Lung (tissue), 10 donors: ENCODE results near the gene SPN. TPM values are rescaled to one million over a fixed set of nuclear protein-coding genes. Genes with fewer than 3 reads are reported as not detected.
"Not testable (repeated sequence)": the region's sequence is repeated elsewhere in the genome, so short reads cannot be mapped to it uniquely, and the experiment has no call there.

Source experiments
- ATAC-seq: fragments of 200-7000 bp; cut with Tn5 transposase; one replicate; pipeline ENCODE4 v1.9.1; 2020; ENCODE audit warnings: moderate number of reproducible peaks; ENCODE audit not compliant: insufficient read depth, low FRiP score
- DNase-seq, 3 donors: peaks; one replicate each; pipeline ENCODE4 v3.0.0-alpha.2; 2013 to 2017
- H3K27ac ChIP-seq, 2 donors: one replicate each; pipeline ENCODE4 v1.5.1; 2013; ENCODE audit warnings: mild to moderate bottlenecking in 2 of 2, moderate library complexity in 2 of 2, control low read depth in 1 of 2, inconsistent platforms in 1 of 2, low read depth in 1 of 2, low read length in 1 of 2
- H3K27me3 ChIP-seq, 3 donors: one replicate each; pipeline ENCODE4 v1.5.1; 2013; ENCODE audit warnings: low read length in 2 of 3; ENCODE audit not compliant: control insufficient read depth in 3 of 3, insufficient read depth in 3 of 3
- H3K36me3 ChIP-seq, 4 donors: one replicate each; pipeline ENCODE4 v1.5.1; 2013; ENCODE audit warnings: low read length in 4 of 4, mild to moderate bottlenecking in 1 of 4, moderate library complexity in 1 of 4; ENCODE audit not compliant: control insufficient read depth in 4 of 4, insufficient read depth in 4 of 4
- H3K4me1 ChIP-seq, 5 donors: one replicate each; pipeline ENCODE4 v1.5.1; 2013; ENCODE audit warnings: low read length in 5 of 5, mild to moderate bottlenecking in 2 of 5, moderate library complexity in 1 of 5; ENCODE audit not compliant: control insufficient read depth in 5 of 5, insufficient read depth in 5 of 5
- H3K4me3 ChIP-seq: one replicate; pipeline ENCODE4 v1.5.1; 2013; ENCODE audit warnings: mild to moderate bottlenecking, control low read depth, moderate library complexity
- H3K9ac ChIP-seq, 2 donors: one replicate each; pipeline ENCODE4 v1.5.1; 2013; ENCODE audit warnings: low read length in 2 of 2, control low read depth in 1 of 2; ENCODE audit not compliant: insufficient read depth in 1 of 2
- H3K9me3 ChIP-seq, 4 donors: one replicate each; pipeline ENCODE4 v1.5.1; 2013; ENCODE audit warnings: low read length in 3 of 4, mild to moderate bottlenecking in 1 of 4, moderate library complexity in 1 of 4; ENCODE audit not compliant: control insufficient read depth in 4 of 4, insufficient read depth in 3 of 4
- WGBS, 2 donors: extraction: QIAGEN DNeasy Blood & Tissue Kit; methylation state at CpG; one replicate each; pipeline ENCODE4 v1.1.7; 2013; 5-methylcytosine and 5-hydroxymethylcytosine counted together
- polyA plus RNA-seq, 2 donors: library from polyadenylated mRNA; stranded (reverse); fragments of 200-250 nt; gene quantifications; one replicate each; pipeline ENCODE4 v1.2.1, GENCODE V29; 2013
- total RNA-seq, 2 donors: library from RNA; depleted of rRNA in 1 of 2; stranded (reverse); fragments of >200 nt in 1 of 2; gene quantifications; one replicate each; pipeline ENCODE4 v1.2.1, GENCODE V29; 2014 to 2021
- donor health status: Bipolar disorder and iron deficiency.
- donor health status: healthy.
- donor health status: DM: yes; HTN: yes; CAD: no.

The SPN gene
- total and polyA plus RNA-seq, 4 donors, result 5.8 to 52.5 (median 12.5) TPM

GRCh38 chr16:29623253-29623652 lies 39.8 kb upstream of the SPN start:
- not testable (repeated sequence) for H3K4me1 ChIP-seq, H3K27me3 ChIP-seq, H3K27ac ChIP-seq, H3K9ac ChIP-seq, H3K36me3 ChIP-seq, H3K9me3 ChIP-seq, ATAC-seq, H3K4me3 ChIP-seq, DNase-seq
- 93 to 95% methylated on average over 3 to 5 of the region's 5 CpGs for WGBS, 2 donors

- ATAC-seq, H3K36me3 ChIP-seq, H3K27me3 ChIP-seq, H3K4me3 ChIP-seq, H3K9me3 ChIP-seq, H3K9ac ChIP-seq, H3K27ac ChIP-seq, DNase-seq, H3K4me1 ChIP-seq: not testable (repeated sequence)
- 66 to 79% methylated on average over 4 of the region's 4 CpGs for WGBS, 2 donors
Measured at GRCh38 chr16:29625114-29625513, 37.9 kb upstream of the SPN start.

DNA sequence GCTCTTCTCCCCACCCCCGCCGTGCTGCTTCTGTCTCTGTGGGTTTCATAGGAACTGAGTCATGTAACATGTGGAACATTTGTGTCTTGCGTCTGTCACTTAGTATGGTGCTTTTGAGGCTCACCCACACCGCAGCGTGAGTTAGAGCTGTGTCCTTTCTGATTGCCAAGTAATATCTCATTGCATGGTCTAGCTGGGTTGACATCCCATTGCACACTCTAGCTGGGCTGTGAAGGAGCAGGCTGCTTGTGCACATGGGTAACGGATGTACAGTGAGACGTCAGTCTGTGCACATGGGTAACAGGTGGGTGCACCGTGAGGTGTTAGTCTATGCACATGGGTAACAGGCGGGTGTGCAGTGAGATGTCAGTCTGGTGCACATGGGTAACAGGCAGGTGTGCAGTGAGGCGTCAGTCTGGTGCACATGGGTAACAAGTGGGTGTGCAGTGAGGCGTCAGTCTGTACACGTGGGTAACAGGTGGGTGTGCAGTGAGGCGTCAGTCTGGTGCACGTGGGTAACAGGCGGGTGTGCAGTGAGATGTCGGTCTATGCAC lies 36.2 kb upstream of the SPN start:
- H3K27me3 ChIP-seq, H3K36me3 ChIP-seq, H3K4me1 ChIP-seq, H3K9me3 ChIP-seq, H3K4me3 ChIP-seq, DNase-seq, H3K9ac ChIP-seq: not testable (repeated sequence)
- WGBS, 2 donors, result 37 to 65% methylated on average over 14 of the region's 16 CpGs
- ATAC-seq, result peak; percentile 37
- peak overlapping the region in 1 of 2 donors; percentile 42 for H3K27ac ChIP-seq

DNA sequence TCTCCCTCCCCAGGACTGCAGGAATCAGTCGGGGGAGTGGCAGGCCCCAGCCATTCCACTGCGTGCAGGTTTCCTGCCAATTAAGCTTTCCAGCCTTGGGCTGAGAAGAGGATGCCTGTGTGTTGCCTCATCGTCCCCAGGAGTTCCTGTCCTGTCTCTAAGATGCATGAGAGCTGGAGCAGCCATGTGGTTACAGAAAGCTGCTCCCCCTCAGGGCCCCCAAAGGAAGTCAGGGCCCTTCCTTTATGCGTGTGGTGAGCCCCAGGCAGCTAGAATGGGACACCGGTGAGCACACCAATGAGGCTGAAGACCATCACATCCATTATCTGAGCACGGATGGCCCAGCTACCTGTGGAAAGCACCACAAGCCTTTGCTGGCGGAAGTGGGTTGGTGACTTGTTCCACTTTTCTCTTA lies 35.4 kb upstream of the SPN start:
- not testable (repeated sequence) for H3K4me1 ChIP-seq, H3K27me3 ChIP-seq, H3K27ac ChIP-seq, H3K9me3 ChIP-seq, DNase-seq, H3K36me3 ChIP-seq, H3K9ac ChIP-seq, ATAC-seq, H3K4me3 ChIP-seq
- WGBS, 2 donors, result 22 to 38% methylated on average over 4 of the region's 7 CpGs

GRCh38 chr16:29628707-29629106 lies 34.3 kb upstream of the SPN start:
- H3K27ac ChIP-seq, ATAC-seq, H3K9me3 ChIP-seq, H3K4me3 ChIP-seq, H3K4me1 ChIP-seq, H3K27me3 ChIP-seq, H3K36me3 ChIP-seq, DNase-seq, H3K9ac ChIP-seq: not testable (repeated sequence)
- 60 to 66% methylated on average over 5 to 7 of the region's 10 CpGs for WGBS, 2 donors

DNA sequence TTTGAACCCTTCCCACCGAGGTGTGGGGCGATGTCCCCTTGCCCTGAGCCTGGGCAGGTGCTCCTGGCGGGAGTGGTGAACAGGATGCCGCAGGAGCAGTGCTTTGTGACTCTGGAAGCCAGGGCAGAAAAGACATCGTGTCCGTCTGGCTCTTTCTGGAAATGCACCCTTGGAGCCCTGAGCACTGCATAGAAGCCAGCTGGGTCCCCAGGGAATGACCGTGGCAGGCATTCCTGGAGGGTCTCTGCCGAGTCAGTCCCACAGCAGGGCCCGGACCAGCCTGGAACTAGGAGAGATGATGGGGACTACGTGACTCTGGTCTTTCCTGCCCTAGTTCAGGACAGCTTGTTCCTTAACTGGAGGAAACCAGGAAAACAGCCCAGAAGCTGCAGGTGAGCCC lies 33.7 kb upstream of the SPN start:
- 81 to 85% methylated on average over 10 of the region's 10 CpGs for WGBS, 2 donors
- not testable (repeated sequence) for ATAC-seq, H3K36me3 ChIP-seq

DNA sequence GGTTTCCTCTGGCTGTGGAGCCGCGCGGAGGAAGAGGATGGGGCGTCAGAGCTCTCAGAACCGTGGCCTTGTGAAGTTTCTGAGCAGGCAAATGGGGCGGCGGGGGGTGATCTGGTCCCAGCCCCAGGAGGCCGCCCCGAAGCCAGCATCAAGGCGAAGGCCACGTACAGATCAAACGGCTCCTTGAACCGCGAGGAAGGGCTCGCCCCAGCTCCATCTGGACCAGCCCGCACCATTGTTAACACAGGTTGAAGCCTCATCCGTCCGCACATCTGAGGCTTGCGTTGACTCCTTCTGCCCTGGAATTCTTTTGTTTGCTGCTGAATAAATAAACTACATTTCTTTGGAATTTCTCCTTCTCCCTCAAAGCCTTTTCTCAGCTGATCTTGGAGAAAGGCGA lies 31.4 kb upstream of the SPN start:
- H3K36me3 ChIP-seq, ATAC-seq, H3K4me3 ChIP-seq, H3K27me3 ChIP-seq, DNase-seq, H3K9ac ChIP-seq, H3K27ac ChIP-seq, H3K4me1 ChIP-seq, H3K9me3 ChIP-seq: not testable (repeated sequence)
- 57 to 80% methylated on average over 20 of the region's 20 CpGs for WGBS, 2 donors

More for the DNA sequence above, 33.7 kb upstream of the SPN start:
- not testable (repeated sequence) for H3K27ac ChIP-seq, H3K4me1 ChIP-seq, H3K9me3 ChIP-seq, H3K4me3 ChIP-seq, H3K9ac ChIP-seq, DNase-seq, H3K27me3 ChIP-seq

- H3K9me3 ChIP-seq, ATAC-seq: not testable (repeated sequence)
- WGBS, 2 donors, result 77 to 80% methylated on average over 15 of the region's 16 CpGs
Measured at GRCh38 chr16:29635902-29636301, 27.1 kb upstream of the SPN start.

More at GRCh38 chr16:29635902-29636301, 27.1 kb upstream of the SPN start:
- not testable (repeated sequence) for H3K9ac ChIP-seq, H3K27me3 ChIP-seq, H3K36me3 ChIP-seq, H3K27ac ChIP-seq, DNase-seq, H3K4me3 ChIP-seq, H3K4me1 ChIP-seq
